ENCODE measurements around the gene PSAT1. TPM values are rescaled to one million over a fixed set of nuclear protein-coding genes. Genes with fewer than 3 reads are reported as not detected.
A peak's percentile ranks its signal among the peaks of the same experiment; 100 is the strongest.

PSAT1 gene
- total and polyA plus RNA-seq, 4 experiments from 2014 or later = 9.7 to 12.2 (median 11.1) TPM

DNA sequence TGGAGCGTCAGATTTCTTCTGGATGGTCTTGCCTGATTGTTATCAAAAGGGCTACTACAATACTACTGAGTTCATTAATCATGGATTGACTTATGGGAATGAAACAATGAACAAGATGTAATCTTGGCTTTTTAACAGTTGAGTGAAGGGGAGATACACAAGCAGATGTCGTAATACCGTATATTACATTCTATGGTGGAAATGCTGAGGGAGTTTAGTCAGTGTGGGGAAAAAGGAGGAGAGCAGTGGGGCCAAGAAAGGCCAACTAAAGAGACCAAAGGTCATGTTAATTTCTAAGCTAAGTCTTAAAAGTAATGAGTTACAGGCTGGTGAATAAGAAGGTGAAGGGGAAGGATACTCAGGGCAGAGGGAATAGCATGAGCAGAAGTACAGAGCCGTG, 29.0 kb upstream of the PSAT1 start:
- H3K27me3 ChIP-seq (ENCODE audit: insufficient read depth, low read length) = no peaks in the 10 kb centered on the region
- no peak overlapping the region for H3K4me3 ChIP-seq (ENCODE audit: low read length in 2 of 2)
- intact Hi-C loops (cut with micrococcal nuclease) = no loop called here
- no peak for DNase-seq
- Mint-ChIP-seq H3K4me1 (no peaks in the 10 kb centered on the region), H3K4me3 (no peak overlapping the region), H3K27me3 (no peaks in the 10 kb centered on the region), H3K36me3 (peaks cover 48 to 58% of the 10 kb centered on the region in 2 donors), H3K27ac (no peak overlapping the region), H3K9me3 (no peaks in the 10 kb centered on the region)
- CTCF ChIA-PET (ENCODE audit: partially characterized antibody) = interaction anchor here (1.0 to 1.3 kb wide), 2 partner anchors 9 to 101 kb away, joined by 3 to 4 read pairs; no protein-coding TSS in a partner anchor
- POLR2A ChIA-PET (ENCODE audit: partially characterized antibody) = no interaction called here
- H3K27ac ChIP-seq (ENCODE audit: low read depth, low read length) = no peak overlapping the region
- no peaks in the 10 kb centered on the region for H3K9me3 ChIP-seq (ENCODE audit: control insufficient read depth in 1 of 2, low read length in 2 of 2)
- H3K36me3 ChIP-seq (ENCODE audit: insufficient read depth, low read length) = peaks cover 19% of the 10 kb centered on the region
- H3K4me1 ChIP-seq (ENCODE audit: insufficient read depth, low read length) = no peaks in the 10 kb centered on the region

DNA sequence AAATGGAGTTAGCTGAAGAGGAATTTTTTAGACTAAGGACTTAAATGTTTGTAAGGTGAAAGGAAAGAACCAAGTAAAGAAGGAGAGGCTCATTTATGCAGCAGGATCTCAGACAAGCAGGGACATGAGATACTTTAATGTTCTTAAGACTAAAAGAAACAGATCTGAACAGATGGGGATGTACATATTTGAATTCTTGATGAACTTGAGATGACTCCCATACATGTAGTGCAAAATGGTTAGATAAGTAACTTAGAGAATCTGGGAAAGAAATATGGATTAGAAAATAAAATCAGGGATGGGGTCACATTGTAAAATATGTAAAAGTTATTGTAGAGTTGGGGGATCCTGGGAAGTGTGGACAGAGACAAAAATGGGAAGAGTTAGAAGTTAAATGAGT, 27.1 kb upstream of the PSAT1 start:
- no peaks in the 10 kb centered on the region for H3K9me3 Mint-ChIP-seq
- no peaks in the 10 kb centered on the region for H3K27me3 ChIP-seq (ENCODE audit: insufficient read depth, low read length)
- H3K4me1 Mint-ChIP-seq = no peaks in the 10 kb centered on the region
- ChIA-PET CTCF (ENCODE audit: partially characterized antibody) (interaction anchor here (2.0 kb wide), 1 partner anchor 10 kb away, joined by 4 read pairs; no protein-coding TSS in a partner anchor), POLR2A (ENCODE audit: partially characterized antibody) (no interaction called here)
- H3K27ac ChIP-seq (ENCODE audit: low read depth, low read length) = no peak overlapping the region
- no peak overlapping the region for H3K4me3 Mint-ChIP-seq
- no peaks in the 10 kb centered on the region for H3K4me1 ChIP-seq (ENCODE audit: insufficient read depth, low read length)
- no peak overlapping the region for H3K4me3 ChIP-seq (ENCODE audit: low read length in 2 of 2)
- H3K36me3 ChIP-seq (ENCODE audit: insufficient read depth, low read length) = peaks cover 18% of the 10 kb centered on the region
- no peaks in the 10 kb centered on the region for H3K9me3 ChIP-seq (ENCODE audit: control insufficient read depth in 1 of 2, low read length in 2 of 2)
- peaks cover 47 to 58% of the 10 kb centered on the region in 2 donors for H3K36me3 Mint-ChIP-seq
- DNase-seq = no peak
- no peaks in the 10 kb centered on the region for H3K27me3 Mint-ChIP-seq
- intact Hi-C loops (cut with micrococcal nuclease) = no loop called here
- H3K27ac Mint-ChIP-seq = no peak overlapping the region

DNA sequence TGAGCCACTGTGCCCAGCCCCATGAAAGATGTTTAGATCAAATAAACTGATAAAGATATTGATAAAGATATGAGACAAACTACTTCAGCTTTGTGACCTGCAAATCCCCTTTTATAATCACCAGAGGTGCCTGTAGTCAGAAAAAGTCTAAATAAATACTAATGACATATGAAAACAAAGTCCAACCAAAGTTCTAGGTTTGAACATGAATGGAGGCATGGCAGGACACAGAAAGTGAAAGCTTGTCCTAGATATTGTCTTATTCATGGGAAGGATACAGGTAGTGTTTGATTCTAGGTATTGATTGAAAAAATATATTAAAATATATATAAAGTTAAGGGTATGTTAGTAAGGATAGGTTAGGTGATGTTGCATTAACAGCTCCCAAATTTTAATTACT, 24.6 kb upstream of the PSAT1 start:
- Histone ChIP-seq H3K36me3 (ENCODE audit: insufficient read depth, low read length) (peaks cover 9% of the 10 kb centered on the region), H3K4me3 (ENCODE audit: low read length in 2 of 2) (no peak overlapping the region), H3K9me3 (ENCODE audit: control insufficient read depth in 1 of 2, low read length in 2 of 2) (no peaks in the 10 kb centered on the region), H3K27ac (ENCODE audit: low read depth, low read length) (no peak overlapping the region), H3K4me1 (ENCODE audit: insufficient read depth, low read length) (no peaks in the 10 kb centered on the region), H3K27me3 (ENCODE audit: insufficient read depth, low read length) (no peaks in the 10 kb centered on the region)
- H3K4me3 Mint-ChIP-seq = no peak overlapping the region
- no peaks in the 10 kb centered on the region for H3K27me3 Mint-ChIP-seq
- no peaks in the 10 kb centered on the region for H3K4me1 Mint-ChIP-seq
- no peaks in the 10 kb centered on the region for H3K9me3 Mint-ChIP-seq
- intact Hi-C loops (cut with micrococcal nuclease) = no loop called here
- CTCF ChIA-PET (ENCODE audit: partially characterized antibody) = interaction anchor here (0.8 to 1.7 kb wide), 2 partner anchors 8 to 12 kb away, joined by 3 to 5 read pairs; no protein-coding TSS in a partner anchor
- no peak for DNase-seq
- peaks cover 27 to 37% of the 10 kb centered on the region in 2 donors for H3K36me3 Mint-ChIP-seq
- POLR2A ChIA-PET (ENCODE audit: partially characterized antibody) = no interaction called here
- H3K27ac Mint-ChIP-seq = no peak overlapping the region

DNA sequence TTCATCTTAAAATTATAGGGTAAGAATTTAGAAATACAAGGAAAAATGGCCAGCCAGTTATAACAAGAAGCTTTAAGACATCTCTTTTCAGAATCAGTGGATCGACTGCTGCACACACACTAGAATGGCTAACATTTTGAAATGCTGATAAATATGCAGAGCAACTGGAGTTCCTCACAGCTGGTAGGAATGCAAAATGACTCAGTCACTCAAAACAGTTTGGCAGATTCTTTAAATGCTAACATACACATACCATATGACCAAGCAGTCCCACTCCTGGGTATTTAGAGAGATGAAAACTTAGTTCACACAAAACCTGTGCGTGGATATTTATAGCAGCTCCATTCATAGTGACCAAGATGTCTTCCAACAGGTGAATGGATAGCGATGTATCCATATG, 23.2 kb upstream of the PSAT1 start:
- Histone ChIP-seq H3K4me3 (ENCODE audit: low read length in 2 of 2) (no peak overlapping the region), H3K9me3 (ENCODE audit: control insufficient read depth in 1 of 2, low read length in 2 of 2) (no peaks in the 10 kb centered on the region), H3K27ac (ENCODE audit: low read depth, low read length) (no peak overlapping the region), H3K27me3 (ENCODE audit: insufficient read depth, low read length) (no peaks in the 10 kb centered on the region), H3K36me3 (ENCODE audit: insufficient read depth, low read length) (no peaks in the 10 kb centered on the region), H3K4me1 (ENCODE audit: insufficient read depth, low read length) (no peaks in the 10 kb centered on the region)
- Mint-ChIP-seq H3K27ac (no peak overlapping the region), H3K4me3 (no peak overlapping the region), H3K36me3 (peaks cover 18 to 27% of the 10 kb centered on the region in 2 donors), H3K4me1 (peaks cover 0 to 1% (median 0%) of the 10 kb centered on the region in 4 donors), H3K9me3 (no peaks in the 10 kb centered on the region), H3K27me3 (no peaks in the 10 kb centered on the region)
- ChIA-PET POLR2A (ENCODE audit: partially characterized antibody) (no interaction called here), CTCF (ENCODE audit: partially characterized antibody) (interaction anchor here (1.1 to 1.7 kb wide), 2 partner anchors 10 to 480 kb away, joined by 4 to 5 read pairs; no protein-coding TSS in a partner anchor)
- intact Hi-C loops (cut with micrococcal nuclease) = no loop called here
- DNase-seq = no peak

DNA sequence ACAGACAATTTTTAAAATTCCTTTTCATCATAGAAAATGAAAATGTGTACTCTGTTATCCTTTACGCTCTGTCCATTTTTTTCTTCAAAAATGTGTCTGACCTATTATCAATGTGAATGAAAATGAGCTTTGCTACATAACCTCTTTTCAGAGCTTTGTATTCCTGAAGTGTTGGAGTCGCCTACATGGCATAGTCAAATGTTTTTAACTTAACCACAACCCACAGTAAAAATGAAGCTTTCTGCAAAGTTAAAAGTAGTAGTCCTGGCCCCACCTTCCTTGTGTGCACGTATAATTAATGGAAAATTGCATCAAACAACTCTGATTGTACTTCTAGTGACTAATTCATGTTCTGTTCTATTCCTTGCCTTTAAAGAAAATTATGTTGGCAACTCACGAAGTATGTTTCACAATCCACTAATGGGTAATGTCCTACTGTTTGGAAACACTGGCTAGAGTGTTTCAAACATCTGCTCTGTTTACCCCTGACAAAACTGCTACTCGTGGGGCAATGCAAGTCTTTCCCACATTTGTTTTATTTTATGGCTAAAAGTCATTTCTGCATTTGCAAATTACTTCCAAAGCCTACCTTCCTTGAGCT, 18.6 kb upstream of the PSAT1 start:
- no peaks in the 10 kb centered on the region for H3K27me3 ChIP-seq (ENCODE audit: insufficient read depth, low read length)
- CTCF ChIA-PET (ENCODE audit: partially characterized antibody) = interaction anchor here (1.1 to 2.0 kb wide), 2 partner anchors 13 to 19 kb away, joined by 3 to 4 read pairs; partner anchors contain the start of gene PSAT1
- peaks cover 0 to 6% of the 10 kb centered on the region in 2 donors for H3K36me3 Mint-ChIP-seq

DNA sequence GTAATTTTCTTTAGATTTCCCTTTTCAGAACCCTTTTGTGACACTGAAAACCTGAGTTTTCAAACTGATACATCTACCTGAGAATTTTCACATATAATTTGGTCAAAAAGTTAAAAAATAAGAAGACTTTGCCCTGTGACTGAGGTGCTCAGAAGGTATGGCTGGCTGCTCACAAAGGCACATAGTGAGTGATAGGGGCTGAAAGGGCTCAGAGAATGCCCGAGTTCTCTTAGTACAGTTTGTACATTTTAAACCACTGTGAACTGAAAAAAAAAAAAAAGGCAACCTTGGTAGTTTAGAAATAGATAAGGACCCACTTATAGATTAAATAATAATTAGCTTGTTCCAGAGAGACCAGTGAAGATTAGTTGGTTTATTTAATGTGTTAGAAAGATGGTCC, 18.1 kb upstream of the PSAT1 start:
- POLR2A ChIA-PET (ENCODE audit: partially characterized antibody) = no interaction called here
- DNase-seq = no peak
- CTCF ChIA-PET (ENCODE audit: partially characterized antibody) = interaction anchor here (1.1 kb wide), 1 partner anchor 13 kb away, joined by 3 read pairs; no protein-coding TSS in a partner anchor
- Mint-ChIP-seq H3K9me3 (peaks cover 0 to under 1% (median 0%) of the 10 kb centered on the region in 8 donors), H3K4me3 (no peak overlapping the region), H3K27ac (peak overlapping the region in 1 of 7 donors; percentile 48), H3K4me1 (peaks cover 0 to 1% (median 0%) of the 10 kb centered on the region in 4 donors), H3K27me3 (peaks cover 0 to under 1% of the 10 kb centered on the region in 2 donors), H3K36me3 (peaks cover 0 to 4% of the 10 kb centered on the region in 2 donors)
- H3K9me3 ChIP-seq (ENCODE audit: control insufficient read depth in 1 of 2, low read length in 2 of 2) = no peaks in the 10 kb centered on the region
- no peaks in the 10 kb centered on the region for H3K36me3 ChIP-seq (ENCODE audit: insufficient read depth, low read length)
- no peak overlapping the region for H3K4me3 ChIP-seq (ENCODE audit: low read length in 2 of 2)
- no peak overlapping the region for H3K27ac ChIP-seq (ENCODE audit: low read depth, low read length)
- intact Hi-C loops (cut with micrococcal nuclease) = no loop called here
- no peaks in the 10 kb centered on the region for H3K27me3 ChIP-seq (ENCODE audit: insufficient read depth, low read length)
- H3K4me1 ChIP-seq (ENCODE audit: insufficient read depth, low read length) = no peaks in the 10 kb centered on the region

More for the DNA sequence above, 18.6 kb upstream of the PSAT1 start:
- H3K36me3 ChIP-seq (ENCODE audit: insufficient read depth, low read length) = no peaks in the 10 kb centered on the region
- Mint-ChIP-seq H3K27ac (peak overlapping the region in 1 of 7 donors; percentile 48), H3K27me3 (no peaks in the 10 kb centered on the region), H3K4me3 (no peak overlapping the region), H3K9me3 (no peaks in the 10 kb centered on the region), H3K4me1 (peaks cover 0 to 1% (median 0%) of the 10 kb centered on the region in 4 donors)
- H3K9me3 ChIP-seq (ENCODE audit: control insufficient read depth in 1 of 2, low read length in 2 of 2) = no peaks in the 10 kb centered on the region
- no peak overlapping the region for H3K27ac ChIP-seq (ENCODE audit: low read depth, low read length)
- no peak for DNase-seq
- no peaks in the 10 kb centered on the region for H3K4me1 ChIP-seq (ENCODE audit: insufficient read depth, low read length)
- intact Hi-C loops (cut with micrococcal nuclease) = no loop called here
- no peak overlapping the region for H3K4me3 ChIP-seq (ENCODE audit: low read length in 2 of 2)
- POLR2A ChIA-PET (ENCODE audit: partially characterized antibody) = interaction anchor here (0.7 kb wide), 1 partner anchor 15 kb away, joined by 3 read pairs; no protein-coding TSS in a partner anchor

DNA sequence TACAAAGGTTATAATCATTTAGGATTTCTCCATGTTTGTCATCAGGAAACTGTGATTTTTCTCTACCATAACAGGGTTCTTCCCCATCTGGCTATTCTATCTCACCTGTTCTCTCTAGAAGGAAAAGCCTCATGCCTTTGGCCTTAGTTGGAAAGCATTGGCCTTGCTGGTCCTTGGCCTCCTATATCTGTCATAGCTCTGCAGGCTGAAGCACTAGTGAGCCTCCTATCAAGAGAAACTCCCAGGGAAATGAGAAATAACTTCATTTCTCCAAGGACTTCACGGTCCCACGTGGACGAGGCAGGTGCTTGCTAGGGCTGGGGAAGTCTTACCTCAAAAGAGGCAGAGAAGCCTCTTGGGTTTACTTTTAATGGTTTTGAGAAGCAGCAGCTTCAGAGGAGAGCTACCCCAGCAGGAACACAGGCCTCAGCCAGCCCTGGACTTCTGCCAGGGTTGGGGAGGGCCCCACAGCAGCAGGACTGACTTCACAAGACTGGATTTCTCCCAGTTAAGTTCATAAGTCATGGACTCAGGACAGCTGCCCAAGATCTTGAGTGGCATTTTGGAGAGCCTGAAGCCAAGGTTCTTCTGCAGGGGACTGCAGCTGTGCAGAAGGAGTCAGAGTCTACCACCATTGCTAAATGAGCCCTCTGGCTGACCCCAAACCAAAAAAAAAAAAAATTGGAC, 15.8 kb upstream of the PSAT1 start:
- intact Hi-C loops (cut with micrococcal nuclease) = no loop called here
- Histone ChIP-seq H3K36me3 (ENCODE audit: insufficient read depth, low read length) (no peaks in the 10 kb centered on the region), H3K9me3 (ENCODE audit: control insufficient read depth in 1 of 2, low read length in 2 of 2) (no peaks in the 10 kb centered on the region), H3K27me3 (ENCODE audit: insufficient read depth, low read length) (no peaks in the 10 kb centered on the region), H3K4me1 (ENCODE audit: insufficient read depth, low read length) (no peaks in the 10 kb centered on the region), H3K27ac (ENCODE audit: low read depth, low read length) (no peak overlapping the region), H3K4me3 (ENCODE audit: low read length in 2 of 2) (no peak overlapping the region)
- H3K4me1 Mint-ChIP-seq = peaks cover 0 to 1% (median 0%) of the 10 kb centered on the region in 4 donors
- DNase-seq = no peak
- ChIA-PET POLR2A (ENCODE audit: partially characterized antibody) (no interaction called here), CTCF (ENCODE audit: partially characterized antibody) (no interaction called here)
- no peak overlapping the region for H3K4me3 Mint-ChIP-seq
- peaks cover 0 to 2% of the 10 kb centered on the region in 2 donors for H3K27me3 Mint-ChIP-seq
- no peak overlapping the region for H3K27ac Mint-ChIP-seq
- H3K9me3 Mint-ChIP-seq = peaks cover 0 to 2% (median 0%) of the 10 kb centered on the region in 8 donors
- H3K36me3 Mint-ChIP-seq = no peaks in the 10 kb centered on the region

All from CD4-positive, alpha-beta memory T cell (primary cell).